BE2C (cell line): Measurements from ENCODE around the gene ABCA2.

Source experiments
- DNase-seq: peaks from one replicate; pipeline ENCODE4 v3.0.0-alpha.2; 2020
- H3K27me3 ChIP-seq: fragments of 250-450 bp; sonication (Bioruptor Pico); 2 replicates; pipeline ENCODE4 v1.5.1; 2020; ENCODE audit warnings: mild to moderate bottlenecking
- H3K36me3 ChIP-seq: fragments of 250-450 bp; sonication (Bioruptor Pico); 2 replicates; pipeline ENCODE4 v1.5.1; 2020; ENCODE audit warnings: mild to moderate bottlenecking
- H3K4me1 ChIP-seq: fragments of 250-450 bp; sonication (Bioruptor Pico); 2 replicates; pipeline ENCODE4 v1.5.1; 2020
- H3K4me3 ChIP-seq: 2 replicates; pipeline ENCODE4 v1.5.1; 2011; ENCODE audit warnings: low read depth, low read length
- H3K9me3 ChIP-seq: fragments of 250-450 bp; sonication (Bioruptor Pico); 2 replicates; pipeline ENCODE4 v1.5.1; 2020
- TF ChIP-seq, protein P1 (sequence below): IDR thresholded peaks from 2 replicates; pipeline ENCODE4 v1.5.1; 2012; ENCODE audit warnings: mild to moderate bottlenecking, low read depth, low read length

ABCA2 gene

DNA sequence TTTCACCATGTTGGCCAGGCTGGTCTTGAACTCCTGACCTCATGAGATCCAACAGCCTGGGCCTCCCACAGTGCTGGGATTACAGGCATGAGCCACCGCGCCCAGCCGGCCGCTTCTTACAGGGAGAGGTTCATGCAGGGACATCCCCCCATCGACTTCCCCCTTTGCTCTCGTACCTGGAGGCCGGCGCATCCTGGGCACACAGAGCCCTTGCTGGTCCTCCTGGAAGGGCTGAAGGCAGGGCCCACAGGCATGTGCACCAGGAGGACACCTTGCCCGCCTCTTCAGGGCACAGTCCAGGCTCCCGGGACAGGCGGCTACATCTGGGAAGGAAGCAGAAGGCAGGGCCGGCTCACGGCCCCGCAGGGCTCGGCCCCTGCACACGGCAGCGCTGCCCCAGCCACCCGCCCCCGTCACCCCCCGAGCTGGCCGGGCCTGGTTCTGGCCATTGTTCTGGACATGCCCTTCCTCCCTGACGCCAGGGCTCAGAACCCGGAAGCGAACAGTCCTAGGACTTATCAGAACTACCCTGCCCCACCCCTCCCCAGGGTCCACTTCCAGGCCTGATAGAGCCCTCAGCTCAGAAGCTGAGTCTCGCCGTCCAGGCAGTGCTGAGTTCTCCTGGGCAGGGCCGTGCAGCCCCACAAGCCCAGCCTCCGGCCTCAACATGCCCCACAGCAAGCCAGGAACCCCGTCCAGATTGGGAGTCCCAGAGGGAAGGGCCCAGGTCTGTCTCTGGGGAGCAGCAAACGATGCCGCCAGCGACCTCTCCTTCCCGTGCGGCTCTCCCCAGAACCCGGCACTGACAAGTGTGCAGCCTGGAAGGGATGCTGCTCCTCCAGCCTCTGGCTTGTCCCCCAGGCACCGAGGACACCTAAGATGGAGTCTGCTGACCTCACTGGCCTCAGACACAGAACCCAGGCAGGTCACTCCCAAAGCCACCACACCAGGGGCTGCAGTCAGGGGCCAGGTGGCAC, 15.0 kb upstream of the ABCA2 start:
- DNase-seq: no peak

DNA sequence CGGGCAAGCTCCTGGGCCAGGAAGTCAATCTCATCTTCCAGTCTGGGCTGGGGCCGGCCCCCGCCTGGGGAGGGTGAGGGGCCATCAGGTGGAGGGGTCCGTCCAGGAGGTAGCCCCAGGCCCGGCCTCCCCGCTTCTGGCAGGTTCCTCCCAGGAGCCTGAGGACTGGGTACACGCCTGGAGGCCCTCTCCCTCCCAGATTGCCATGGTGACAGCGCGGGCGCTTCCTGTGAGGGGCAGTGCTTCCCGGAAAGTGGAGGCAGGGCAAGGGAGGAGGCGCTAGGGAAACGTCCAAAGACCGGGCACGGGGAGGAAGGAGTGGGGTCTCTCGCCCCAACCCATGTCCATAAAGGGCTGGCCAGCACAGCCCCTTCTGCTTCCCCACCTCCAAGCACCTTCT, 13.1 kb upstream of the ABCA2 start:
- Histone ChIP-seq H3K4me3 (peak overlapping the region; percentile 20; the same call in 1 of the 2 replicates), H3K27me3 (no peaks in the 10 kb centered on the region), H3K36me3 (peaks cover 25% of the 10 kb centered on the region), H3K4me1 (peaks cover 14% of the 10 kb centered on the region), H3K9me3 (no peaks in the 10 kb centered on the region)
- peak; percentile 76 for DNase-seq
- TF ChIP-seq, protein P1, sequence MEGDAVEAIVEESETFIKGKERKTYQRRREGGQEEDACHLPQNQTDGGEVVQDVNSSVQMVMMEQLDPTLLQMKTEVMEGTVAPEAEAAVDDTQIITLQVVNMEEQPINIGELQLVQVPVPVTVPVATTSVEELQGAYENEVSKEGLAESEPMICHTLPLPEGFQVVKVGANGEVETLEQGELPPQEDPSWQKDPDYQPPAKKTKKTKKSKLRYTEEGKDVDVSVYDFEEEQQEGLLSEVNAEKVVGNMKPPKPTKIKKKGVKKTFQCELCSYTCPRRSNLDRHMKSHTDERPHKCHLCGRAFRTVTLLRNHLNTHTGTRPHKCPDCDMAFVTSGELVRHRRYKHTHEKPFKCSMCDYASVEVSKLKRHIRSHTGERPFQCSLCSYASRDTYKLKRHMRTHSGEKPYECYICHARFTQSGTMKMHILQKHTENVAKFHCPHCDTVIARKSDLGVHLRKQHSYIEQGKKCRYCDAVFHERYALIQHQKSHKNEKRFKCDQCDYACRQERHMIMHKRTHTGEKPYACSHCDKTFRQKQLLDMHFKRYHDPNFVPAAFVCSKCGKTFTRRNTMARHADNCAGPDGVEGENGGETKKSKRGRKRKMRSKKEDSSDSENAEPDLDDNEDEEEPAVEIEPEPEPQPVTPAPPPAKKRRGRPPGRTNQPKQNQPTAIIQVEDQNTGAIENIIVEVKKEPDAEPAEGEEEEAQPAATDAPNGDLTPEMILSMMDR: no peak

More for the DNA sequence above, 15.0 kb upstream of the ABCA2 start:
- H3K9me3 ChIP-seq: no peaks in the 10 kb centered on the region
- peaks cover 14% of the 10 kb centered on the region for H3K4me1 ChIP-seq
- TF ChIP-seq, protein P1: no peak
- peak overlapping the region; percentile 19 for H3K4me3 ChIP-seq
- no peaks in the 10 kb centered on the region for H3K27me3 ChIP-seq
- H3K36me3 ChIP-seq: peaks cover 22% of the 10 kb centered on the region

DNA sequence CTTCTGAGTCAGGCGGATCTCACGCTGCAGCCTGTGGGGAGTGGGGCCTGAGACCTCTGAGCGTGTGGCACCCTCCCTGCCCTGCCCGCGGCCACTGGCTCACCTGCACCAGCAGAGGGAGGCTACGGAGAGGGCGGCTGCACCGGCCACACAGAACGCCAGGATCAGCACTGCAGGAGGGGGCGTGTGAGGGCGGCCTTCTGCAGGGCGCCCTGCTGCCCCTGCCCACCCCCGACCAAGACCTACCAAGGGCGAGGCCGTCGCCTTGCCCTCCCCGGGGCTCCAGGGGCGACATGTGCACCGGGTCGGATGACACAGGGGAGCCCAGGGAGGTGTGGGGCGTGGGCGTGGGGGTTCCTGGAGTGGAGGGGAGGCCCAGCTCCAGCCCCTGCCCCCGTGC, 12.5 kb upstream of the ABCA2 start:
- H3K4me3 ChIP-seq: no peak overlapping the region
- H3K27me3 ChIP-seq: no peaks in the 10 kb centered on the region
- H3K4me1 ChIP-seq: peaks cover 14% of the 10 kb centered on the region
- no peaks in the 10 kb centered on the region for H3K9me3 ChIP-seq
- H3K36me3 ChIP-seq: peaks cover 25% of the 10 kb centered on the region
- TF ChIP-seq, protein P1: no peak
- DNase-seq: no peak

DNA sequence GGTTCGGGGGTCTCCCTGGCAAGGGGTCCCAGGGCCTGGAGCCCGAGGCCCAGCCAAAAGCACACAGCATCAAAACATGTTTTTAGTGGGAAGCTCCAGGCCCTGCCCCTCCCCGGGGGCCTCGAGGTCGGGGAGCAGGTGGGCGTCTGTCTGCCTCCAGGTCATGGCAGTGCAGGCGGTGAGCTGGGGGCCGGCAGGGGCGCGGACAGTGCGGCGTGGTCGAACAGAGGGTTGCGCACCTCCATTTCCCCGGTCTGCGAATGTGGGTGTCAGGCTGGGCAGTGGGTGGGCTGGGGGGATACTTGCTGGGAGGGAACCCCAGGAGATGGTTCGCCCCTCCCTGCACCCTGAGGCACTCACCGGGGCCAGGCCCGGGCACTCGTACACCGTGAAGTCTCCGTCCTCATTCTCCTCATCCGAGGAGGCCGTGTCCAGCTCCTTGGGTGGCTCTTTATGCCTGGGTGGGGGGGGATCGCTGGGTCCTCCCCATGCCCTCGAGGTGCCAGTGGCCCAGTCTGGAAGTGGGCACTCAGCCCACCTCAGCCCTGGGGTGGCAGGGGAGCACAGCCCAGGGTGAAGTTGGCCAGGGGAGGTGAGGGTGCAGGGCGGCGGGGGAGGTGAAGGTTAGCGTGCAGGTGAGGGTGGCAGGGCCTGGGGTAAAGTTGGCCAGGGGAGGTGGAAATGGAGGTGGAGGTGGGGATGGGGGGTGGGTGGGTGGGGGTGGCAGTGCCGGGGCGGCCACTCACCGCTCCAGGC, 11.8 kb upstream of the ABCA2 start:
- TF ChIP-seq, protein P1: no peak
- Histone ChIP-seq H3K4me1 (peaks cover 17% of the 10 kb centered on the region), H3K4me3 (no peak overlapping the region), H3K9me3 (no peaks in the 10 kb centered on the region), H3K27me3 (no peaks in the 10 kb centered on the region), H3K36me3 (peaks cover 25% of the 10 kb centered on the region)
- DNase-seq: no peak

DNA sequence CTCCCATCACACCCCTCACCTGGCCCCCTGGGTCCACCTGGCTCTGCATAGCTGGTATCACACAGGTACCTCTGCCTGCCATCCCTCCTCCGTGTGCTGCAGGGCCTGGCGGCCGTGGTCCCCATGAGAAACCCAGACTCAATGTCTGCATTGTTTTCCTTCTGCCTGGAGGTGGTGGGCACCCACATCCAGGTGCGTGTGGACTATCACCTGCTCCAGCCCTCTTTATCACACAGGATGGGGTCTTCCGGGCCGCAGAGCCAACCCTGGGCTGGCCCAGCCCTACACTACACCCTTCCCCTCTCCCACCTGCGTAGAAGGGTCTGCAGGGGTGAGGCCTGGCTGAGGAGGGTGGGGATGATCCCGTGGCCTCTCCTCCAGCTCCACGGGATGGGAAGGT, 10.9 kb upstream of the ABCA2 start:
- Histone ChIP-seq H3K4me3 (no peak overlapping the region), H3K9me3 (no peaks in the 10 kb centered on the region), H3K36me3 (peaks cover 25% of the 10 kb centered on the region), H3K27me3 (no peaks in the 10 kb centered on the region), H3K4me1 (peaks cover 11% of the 10 kb centered on the region)
- TF ChIP-seq, protein P1: no peak
- no peak for DNase-seq
